Uterus (tissue), 2 donors: ENCODE measurements around the gene SRBD1.

Experiments used
- POLR2A ChIP-seq, 2 donors: fragments of 450-650 bp; IDR thresholded peaks; one replicate each; pipeline ENCODE4 v1.6.1; 2016; ENCODE audit warnings: antibody characterized with exemption in 2 of 2, mild to moderate bottlenecking in 1 of 2, moderate library complexity in 1 of 2
- TF ChIP-seq, protein P1 (sequence below), 4 experiments: fragments of 200-600 bp in 2 of 4; fragments of 450-650 bp in 2 of 4; sonication (generic) in 2 of 4; IDR thresholded peaks; one replicate each; pipeline ENCODE4 v1.5.1; 2016 to 2019; ENCODE audit warnings: antibody characterized with exemption in 4 of 4, mild to moderate bottlenecking in 2 of 4, moderate library complexity in 1 of 4

DNA sequence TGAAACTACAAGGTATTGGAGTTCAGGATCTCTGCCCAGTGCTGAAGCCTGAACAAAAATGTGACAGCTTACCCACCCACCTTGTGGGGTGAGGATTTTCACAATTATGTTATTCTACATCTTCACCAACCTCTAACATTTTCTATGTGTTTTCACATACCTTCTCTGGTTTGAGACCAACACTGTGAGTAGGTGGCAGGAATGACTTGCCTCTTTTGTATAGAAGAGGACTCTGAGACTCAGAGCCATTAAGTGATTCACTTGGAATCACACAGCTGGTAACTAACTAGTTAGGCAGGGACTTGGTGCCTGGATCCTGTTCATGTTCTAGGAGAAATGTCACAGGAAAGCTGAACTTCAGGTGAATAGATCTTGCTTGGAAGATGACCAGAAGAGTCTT is 14.8 kb upstream of the SRBD1 start:
- TF ChIP-seq, protein P1, sequence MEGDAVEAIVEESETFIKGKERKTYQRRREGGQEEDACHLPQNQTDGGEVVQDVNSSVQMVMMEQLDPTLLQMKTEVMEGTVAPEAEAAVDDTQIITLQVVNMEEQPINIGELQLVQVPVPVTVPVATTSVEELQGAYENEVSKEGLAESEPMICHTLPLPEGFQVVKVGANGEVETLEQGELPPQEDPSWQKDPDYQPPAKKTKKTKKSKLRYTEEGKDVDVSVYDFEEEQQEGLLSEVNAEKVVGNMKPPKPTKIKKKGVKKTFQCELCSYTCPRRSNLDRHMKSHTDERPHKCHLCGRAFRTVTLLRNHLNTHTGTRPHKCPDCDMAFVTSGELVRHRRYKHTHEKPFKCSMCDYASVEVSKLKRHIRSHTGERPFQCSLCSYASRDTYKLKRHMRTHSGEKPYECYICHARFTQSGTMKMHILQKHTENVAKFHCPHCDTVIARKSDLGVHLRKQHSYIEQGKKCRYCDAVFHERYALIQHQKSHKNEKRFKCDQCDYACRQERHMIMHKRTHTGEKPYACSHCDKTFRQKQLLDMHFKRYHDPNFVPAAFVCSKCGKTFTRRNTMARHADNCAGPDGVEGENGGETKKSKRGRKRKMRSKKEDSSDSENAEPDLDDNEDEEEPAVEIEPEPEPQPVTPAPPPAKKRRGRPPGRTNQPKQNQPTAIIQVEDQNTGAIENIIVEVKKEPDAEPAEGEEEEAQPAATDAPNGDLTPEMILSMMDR (IDR thresholded peaks at IDR 0.05), result no peak
- TF ChIP-seq POLR2A (IDR thresholded peaks at IDR 0.05), result no peak
